SIG-M5 (cell line): ENCODE data around the gene PLA2G2C.

Source experiments
- DNase-seq: peaks from one replicate; lab custom pipeline; 2025; lab: John Stamatoyannopoulos, UW

PLA2G2C gene

DNA sequence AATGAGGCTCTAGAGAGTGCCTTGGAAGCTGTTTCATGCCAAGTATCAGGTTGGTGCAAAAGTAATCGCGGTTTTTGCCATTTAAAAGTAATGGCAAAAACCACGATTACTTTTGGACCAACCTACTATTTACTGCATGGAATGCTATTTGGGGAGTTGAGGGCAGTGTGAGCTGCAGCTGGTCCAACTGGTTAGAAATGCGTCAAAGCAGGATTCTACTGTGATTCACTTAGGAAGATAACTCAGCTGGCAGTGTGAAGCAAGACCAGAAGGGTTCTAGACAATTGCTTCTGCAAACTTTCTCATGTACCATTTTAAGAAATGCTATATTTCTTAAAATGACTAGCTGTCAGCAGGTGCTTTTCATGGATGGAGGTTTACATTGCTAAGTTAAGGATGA is 21.2 kb upstream of the PLA2G2C start:
- DNase-seq = no peak

GRCh38 chr1:20202166-20202565 is 15.8 kb upstream of the PLA2G2C start:
- DNase-seq = no peak

GRCh38 chr1:20200966-20201365 is 14.6 kb upstream of the PLA2G2C start:
- DNase-seq = no peak

DNA sequence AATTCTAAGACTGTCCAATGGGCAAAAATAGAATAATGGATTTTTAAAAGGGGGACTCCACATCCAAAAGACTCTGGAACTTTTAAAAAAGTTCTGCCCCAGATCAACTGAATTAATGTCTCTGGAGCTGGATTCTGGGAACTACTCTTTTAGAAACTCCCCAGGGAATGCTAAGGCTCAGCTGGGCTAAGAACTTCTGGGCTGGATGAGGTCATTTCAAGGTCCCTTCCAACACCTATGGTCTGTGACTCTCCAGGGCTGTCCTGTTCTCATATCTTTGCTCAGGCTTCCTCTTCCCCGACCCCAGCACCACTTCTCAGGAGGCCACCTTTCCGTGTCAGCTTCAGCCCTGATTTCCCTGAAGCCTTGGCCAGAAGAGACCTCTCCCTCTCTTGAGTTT is 13.5 kb upstream of the PLA2G2C start:
- DNase-seq = no peak

- no peak for DNase-seq
These were observed 13.1 kb upstream of the PLA2G2C start for GRCh38 chr1:20199403-20199802.

DNA sequence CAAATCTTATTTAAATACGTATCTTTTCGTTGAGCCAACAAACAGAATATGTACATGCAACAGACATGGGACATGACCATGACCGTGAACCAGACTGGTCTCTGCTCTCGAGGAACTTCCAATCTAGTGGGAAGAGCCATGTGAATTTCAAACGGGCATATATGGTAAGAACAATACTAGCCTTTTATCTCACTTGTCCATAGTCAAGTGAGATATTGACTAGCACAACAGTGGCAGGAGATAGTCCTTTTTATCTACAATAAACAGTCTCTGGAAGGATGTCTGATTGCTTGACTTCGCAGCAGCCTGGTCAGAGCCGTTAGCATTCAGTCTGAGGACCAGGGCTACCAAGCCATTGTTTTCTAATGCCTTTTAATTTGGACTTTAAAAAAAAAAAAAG is 12.6 kb upstream of the PLA2G2C start:
- no peak for DNase-seq

DNA sequence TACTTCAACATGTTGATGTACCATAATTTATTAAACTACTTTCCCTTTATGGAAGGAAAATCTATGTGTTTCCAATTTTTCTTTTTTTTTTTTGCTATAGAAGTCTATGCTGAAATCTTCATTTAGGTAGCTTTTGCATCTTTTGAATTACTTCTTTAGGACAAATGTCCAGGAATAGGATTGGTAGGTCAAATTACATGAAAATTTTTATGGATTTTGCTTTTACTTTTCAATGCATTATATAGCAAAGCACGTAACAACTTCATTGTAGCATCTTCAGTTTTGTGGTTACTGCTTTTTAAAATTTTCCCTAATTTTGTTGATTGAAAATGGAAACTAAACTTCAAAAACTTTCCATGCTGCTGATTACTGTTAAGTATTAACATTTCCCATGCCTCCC is 12.0 kb upstream of the PLA2G2C start:
- DNase-seq = no peak

DNA sequence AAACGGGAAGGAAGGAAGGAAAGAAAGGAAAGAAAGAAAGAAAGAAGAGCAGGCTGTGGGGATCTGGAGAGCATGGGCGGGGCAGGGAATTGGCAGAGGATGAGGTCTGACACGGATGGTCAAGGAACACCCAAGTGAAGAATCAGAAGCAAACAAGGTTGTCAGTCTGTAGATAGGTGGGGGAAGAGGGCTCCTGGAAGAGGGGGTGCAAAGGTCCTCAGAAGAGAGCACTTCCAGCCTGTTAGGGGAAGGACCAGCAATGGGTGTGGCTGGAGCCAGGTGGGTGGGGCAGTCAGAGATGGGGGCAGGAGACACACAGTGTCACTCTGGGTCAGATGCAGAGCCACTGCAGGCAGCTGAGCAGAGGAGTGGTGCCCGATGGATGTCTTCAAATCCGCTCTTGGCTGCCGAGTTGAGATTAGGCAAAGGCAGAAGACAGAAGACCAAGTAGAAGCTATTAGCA is 11.0 kb upstream of the PLA2G2C start:
- no peak for DNase-seq

DNA sequence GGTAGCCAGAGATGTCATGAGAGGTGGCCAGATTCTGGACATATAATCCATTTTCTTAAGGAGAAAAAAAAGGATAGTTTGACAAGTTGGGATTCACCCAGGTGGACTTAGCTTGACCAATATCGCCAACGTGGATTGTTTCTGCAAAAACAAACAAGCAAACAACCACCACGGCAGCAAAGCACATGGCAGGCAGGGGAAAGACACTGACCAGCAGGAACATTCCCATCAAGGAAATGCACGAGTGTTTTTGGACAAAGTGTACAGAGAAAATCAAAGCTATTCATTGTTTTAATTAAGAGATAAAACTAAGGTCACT is 9.1 kb upstream of the PLA2G2C start:
- DNase-seq = no peak

- no peak for DNase-seq
These were observed 8.6 kb upstream of the PLA2G2C start for GRCh38 chr1:20194757-20195461.

DNA sequence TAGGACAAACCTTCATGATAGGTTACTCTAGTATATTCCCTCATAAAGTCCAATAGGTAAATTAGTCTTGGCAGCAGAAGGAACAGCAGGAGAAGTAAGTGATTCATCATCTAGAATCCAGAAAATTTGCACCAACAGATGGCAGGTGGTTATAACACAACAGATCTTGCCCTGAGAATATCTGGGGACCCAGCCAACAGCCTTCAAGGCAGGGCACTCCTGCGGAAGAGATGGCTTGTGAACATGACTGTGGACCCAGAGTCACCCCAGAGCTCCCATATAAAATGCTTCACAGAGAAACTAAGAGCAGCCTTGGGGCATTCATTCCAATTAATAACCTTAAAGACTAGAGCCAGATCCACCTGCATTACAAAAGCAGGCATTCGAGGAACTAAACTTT is 7.9 kb upstream of the PLA2G2C start:
- DNase-seq = no peak

- no peak for DNase-seq
These were observed 6.6 kb upstream of the PLA2G2C start for GRCh38 chr1:20192871-20193411.

- no peak for DNase-seq
These were observed 6.0 kb upstream of the PLA2G2C start for GRCh38 chr1:20192364-20192763.

DNA sequence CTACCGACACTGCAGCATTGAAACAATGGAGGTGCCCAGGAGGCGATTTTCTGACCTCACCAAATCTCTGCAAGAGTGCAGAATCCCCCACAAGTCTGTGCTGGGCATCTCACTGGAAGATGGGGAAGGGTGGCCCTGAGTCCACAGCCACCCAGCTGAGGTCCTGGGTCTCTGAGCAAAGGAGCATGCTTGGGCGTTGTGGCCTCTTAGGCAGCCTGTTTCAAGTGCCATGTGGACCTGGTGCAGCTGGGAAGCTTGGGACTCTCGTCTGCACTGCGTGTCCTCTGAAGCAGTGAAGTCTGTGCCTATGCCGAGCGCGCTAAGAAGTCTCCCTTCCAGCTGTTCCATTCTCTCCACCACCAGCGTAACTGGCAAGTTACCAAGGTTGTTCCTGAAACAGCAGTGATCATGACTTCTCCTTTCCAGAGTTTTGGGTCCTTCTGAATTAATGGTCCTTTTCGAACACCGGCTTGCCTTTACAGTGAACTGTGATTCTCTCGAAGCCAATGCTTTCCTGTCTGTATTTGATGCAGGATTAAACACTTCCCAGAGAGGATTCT is 5.0 kb upstream of the PLA2G2C start:
- DNase-seq = no peak

DNA sequence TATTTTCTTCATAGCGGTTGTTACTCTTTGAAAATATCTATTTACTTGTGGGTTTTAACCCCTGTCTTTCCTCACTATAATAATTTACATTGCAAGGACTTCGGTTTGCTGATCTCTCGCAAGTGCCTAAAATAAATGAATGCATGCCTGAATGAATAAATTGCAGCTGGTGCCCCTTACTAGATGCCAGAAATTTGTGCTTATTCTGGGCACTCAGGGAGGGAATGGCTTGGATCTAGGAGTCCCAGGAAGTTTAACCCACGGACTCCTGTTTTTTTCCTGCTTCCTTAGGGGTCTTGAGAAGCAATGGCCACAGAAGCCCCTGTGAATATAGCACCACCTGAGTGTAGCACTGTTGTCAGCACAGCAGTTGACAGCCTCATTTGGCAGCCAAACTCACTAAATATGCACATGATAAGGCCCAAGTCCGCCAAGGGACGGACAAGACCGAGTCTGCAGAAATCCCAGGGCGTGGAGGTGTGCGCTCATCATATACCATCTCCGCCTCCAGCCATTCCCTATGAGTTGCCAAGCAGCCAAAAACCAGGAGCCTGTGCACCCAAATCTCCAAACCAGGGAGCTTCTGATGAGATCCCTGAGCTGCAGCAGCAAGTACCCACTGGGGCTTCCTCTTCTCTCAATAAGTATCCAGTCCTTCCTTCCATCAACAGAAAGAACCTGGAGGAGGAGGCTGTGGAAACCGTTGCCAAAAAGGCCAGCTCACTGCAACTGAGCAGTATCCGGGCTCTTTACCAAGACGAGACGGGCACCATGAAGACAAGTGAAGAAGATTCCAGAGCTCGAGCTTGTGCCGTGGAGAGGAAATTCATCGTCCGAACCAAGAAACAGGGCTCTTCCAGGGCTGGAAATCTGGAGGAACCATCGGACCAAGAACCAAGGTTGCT is 4.2 kb upstream of the PLA2G2C start:
- DNase-seq = no peak

DNA sequence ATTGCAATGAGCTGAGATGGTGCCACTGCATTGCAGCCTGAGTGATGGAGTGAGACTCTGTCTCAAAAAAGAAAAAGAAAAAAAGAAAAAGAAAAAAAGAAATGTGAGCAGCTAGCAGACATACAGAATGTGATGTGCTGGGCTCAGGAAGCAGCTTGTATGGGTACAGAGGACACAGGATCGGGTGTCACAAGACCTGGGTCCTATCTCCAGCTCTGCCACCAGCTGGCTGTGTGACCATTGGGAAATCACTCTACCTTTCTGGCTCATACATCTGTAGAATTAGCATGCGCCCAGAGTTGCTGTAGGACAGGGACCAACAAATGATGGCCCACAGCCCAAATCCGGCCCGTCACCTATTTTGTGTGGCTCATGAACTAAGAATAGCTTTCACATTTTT is 3.3 kb upstream of the PLA2G2C start:
- no peak for DNase-seq

DNA sequence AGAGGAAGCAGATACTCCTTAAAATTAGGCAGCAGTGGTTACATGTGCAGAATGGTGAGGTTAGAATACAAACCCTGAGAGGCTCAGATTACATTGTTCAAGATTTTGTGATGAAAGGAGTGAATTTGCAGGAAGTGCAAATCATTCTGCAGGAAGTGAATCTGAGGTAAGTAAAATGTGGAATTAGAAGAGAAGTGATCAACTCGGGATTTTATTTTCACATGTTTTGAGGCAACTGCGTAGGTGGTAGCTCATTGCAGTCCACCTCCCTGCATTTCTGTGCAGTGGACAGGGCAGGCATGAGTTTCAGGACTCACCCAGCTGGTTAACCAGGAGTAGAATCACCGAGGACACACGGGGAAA is 2.1 kb upstream of the PLA2G2C start:
- no peak for DNase-seq

DNA sequence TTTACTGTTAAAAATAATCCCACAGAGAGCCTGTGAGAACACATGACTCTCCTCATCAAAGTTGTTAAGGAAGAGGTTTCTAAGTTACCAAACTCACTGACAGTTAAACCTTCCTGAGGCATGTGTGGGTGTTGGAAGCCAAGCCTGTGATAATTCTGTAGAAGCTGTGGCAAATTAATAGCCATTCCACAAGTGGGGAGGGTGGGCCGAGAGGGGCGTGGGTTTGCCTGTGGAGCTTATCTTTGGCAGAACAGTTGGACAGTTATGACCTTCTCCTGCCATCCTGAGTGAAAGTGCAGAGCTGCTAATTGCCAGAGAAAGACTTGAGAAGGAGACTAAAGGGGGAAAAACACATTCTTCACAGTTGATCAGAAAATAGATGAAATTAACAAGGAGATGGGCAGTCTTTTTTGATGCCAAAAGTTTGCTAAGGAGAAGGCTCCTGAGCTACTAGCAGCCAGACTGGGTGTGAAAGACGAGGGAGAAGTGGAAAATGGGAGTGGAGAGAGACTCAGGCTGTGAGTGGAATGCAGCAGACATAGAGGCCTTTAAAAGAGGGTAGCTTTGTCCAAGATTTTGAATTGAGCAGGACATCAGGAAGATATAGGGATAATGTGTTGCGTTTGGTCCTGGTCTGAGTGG is 1.6 kb upstream of the PLA2G2C start:
- DNase-seq = no peak

DNA sequence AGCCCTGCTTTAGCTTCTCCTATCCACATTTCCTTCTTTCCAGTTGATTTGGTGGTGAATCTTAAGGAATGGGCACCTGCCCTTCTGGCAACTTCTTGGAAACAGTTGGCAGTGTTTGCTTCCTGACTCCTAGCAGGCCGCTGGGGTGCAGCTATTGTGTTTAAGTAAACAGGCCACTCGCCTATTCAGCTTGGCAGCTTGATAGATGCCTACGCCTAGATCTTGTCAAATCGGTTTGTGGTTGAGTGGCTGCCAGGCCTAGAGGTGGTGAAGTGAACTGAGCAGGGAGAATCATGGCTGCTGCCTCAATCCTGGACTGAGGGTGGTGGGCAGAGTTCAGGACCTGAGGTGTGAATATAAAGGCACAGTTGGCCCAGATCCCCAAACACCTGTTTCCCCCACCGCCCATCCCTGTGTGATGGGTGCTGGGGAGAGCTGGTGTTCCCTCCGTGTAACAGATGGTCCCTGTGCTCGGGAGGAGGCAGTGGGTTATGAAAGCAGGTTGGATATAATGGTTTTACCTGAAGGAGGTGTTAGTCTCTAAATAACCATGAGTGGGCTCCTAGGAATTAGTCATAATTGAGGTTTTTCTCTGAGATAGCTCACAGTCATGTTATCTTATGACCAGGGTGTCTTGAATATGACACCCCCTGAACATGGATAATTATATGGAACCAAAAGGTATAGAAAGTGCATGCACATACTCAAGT is 940 bp upstream of the PLA2G2C start:
- DNase-seq = no peak

GRCh38 chr1:20184997-20185833 is 1.1 kb downstream of the PLA2G2C start:
- no peak for DNase-seq

DNA sequence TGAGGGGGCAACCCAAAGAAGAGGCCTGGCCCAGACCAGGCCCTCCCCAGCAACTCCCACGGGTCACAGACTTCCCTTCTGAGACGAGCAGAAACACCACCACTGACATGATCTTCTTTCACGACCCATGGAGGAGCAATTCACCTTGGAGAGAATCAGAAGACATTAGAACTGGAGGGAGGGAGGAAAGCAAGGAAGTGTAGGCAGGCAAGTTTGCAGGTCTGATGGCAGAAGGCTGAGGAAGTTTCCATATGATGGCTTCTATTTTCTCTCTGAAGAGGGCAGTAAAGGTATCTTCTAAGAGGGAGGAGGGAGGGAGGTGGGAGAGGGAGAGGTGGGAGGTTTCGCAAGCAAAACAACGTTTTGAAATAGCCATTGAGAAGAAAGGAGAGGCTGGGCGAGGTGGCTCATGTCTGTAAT is 1.8 kb downstream of the PLA2G2C start:
- no peak for DNase-seq
